Measurements from ENCODE around the gene ZMYND8. TPM values are rescaled to one million over a fixed set of nuclear protein-coding genes. Genes with fewer than 3 reads are reported as not detected.

Gene ZMYND8
- total RNA-seq, 1 experiment from 2014 or later = 29.0 TPM

DNA sequence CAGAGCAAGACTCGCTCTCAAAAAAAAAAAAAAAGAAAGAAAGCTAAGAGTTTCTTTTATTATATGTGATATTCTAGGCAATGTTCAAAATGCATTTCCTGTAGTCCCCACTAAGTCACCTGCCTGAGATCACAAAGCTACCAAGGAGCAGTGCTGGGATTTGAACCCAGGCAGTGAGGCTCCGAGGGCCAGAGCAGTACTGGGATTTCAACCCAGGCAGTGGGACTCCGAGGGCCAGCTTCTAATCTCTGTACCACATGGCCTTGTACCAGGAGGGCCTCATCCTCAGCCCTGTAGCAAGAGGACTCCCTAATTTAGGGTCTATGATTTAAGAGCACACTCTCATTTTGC, 39.7 kb downstream of the ZMYND8 start:
- H3K4me1 ChIP-seq (ENCODE audit: control insufficient read depth in 1 of 2, insufficient read depth in 2 of 2, low read length in 2 of 2) = peaks cover 76 to 81% of the 10 kb centered on the region in 2 experiments
- ChIA-PET POLR2A (interaction anchor here (1.3 to 3.6 kb wide), 7 partner anchors 11 to 185 kb away, joined by 3 to 65 read pairs (median 6); partner anchors contain the start of genes NCOA3 and ZMYND8), CTCF (interaction anchor here (1.0 to 2.4 kb wide), 3 partner anchors 67 to 304 kb away, joined by 3 to 14 read pairs (median 4); no protein-coding TSS in a partner anchor), RAD21 (ENCODE audit: low non-redundant PET in 1 of 2, low total read pairs in 2 of 2, uncharacterized antibody in 2 of 2, unreplicated experiment in 2 of 2) (interaction anchor here in 1 of 2 experiments (0.7 kb wide), 2 partner anchors 13 to 781 kb away, joined by 3 read pairs; no protein-coding TSS in a partner anchor)
- H3K9me2 ChIP-seq (ENCODE audit: insufficient read depth) = no peaks in the 10 kb centered on the region
- peaks cover 95% of the 10 kb centered on the region for H3K79me2 ChIP-seq (ENCODE audit: insufficient read depth, low read length)
- H2AFZ ChIP-seq (ENCODE audit: low read depth, low read length, poor library complexity, severe bottlenecking) = no peak overlapping the region
- H3K4me3 ChIP-seq (replicated peaks in 1 of 2; ENCODE audit: low read depth in 1 of 2, low read length in 2 of 2) = peak overlapping the region; percentile 28 to 51
- H3K9me3 ChIP-seq (ENCODE audit: control insufficient read depth in 1 of 2, insufficient read depth in 1 of 2, low read depth in 1 of 2, low read length in 2 of 2) = no peaks in the 10 kb centered on the region
- peak overlapping the region; percentile 80 for H3K9ac ChIP-seq (ENCODE audit: low read length)
- no peaks in the 10 kb centered on the region for H3K36me3 ChIP-seq (ENCODE audit: control insufficient read depth in 1 of 2, insufficient read depth in 2 of 2, low read length in 2 of 2)
- TF ChIP-seq EGR1 (IDR thresholded peaks at IDR 0.05; ENCODE audit: low read depth) (no peak), POLR2A (IDR thresholded peaks at IDR 0.05; ENCODE audit: borderline replicate concordance, extremely low read depth, insufficient read depth, insufficient read length) (no peak), EZH2 (IDR thresholded peaks at IDR 0.05) (no peak), FOSL1 (IDR thresholded peaks at IDR 0.05; ENCODE audit: low read depth) (no peak), ELF1 (IDR thresholded peaks at IDR 0.05; ENCODE audit: borderline replicate concordance, low read depth) (no peak), RAD21 (IDR thresholded peaks at IDR 0.05; ENCODE audit: low read depth) (no peak), EZH2phosphoT487 (IDR thresholded peaks at IDR 0.05; ENCODE audit: borderline replicate concordance) (no peak), JUND (IDR thresholded peaks at IDR 0.05) (no peak), POLR2AphosphoS5 (IDR thresholded peaks at IDR 0.05; ENCODE audit: low read depth, low read length) (no peak), TCF7L2 (IDR thresholded peaks at IDR 0.05; ENCODE audit: borderline replicate concordance, extremely low read depth, insufficient read depth, insufficient read length) (no peak), SRF (IDR thresholded peaks at IDR 0.05; ENCODE audit: low read depth) (no peak), YY1 (IDR thresholded peaks at IDR 0.05; ENCODE audit: extremely low read depth, insufficient replicate concordance, low read depth, low read length) (no peak), CBX3 (IDR thresholded peaks at IDR 0.05; ENCODE audit: low read depth) (no peak)
- TF ChIP-seq, protein P1, sequence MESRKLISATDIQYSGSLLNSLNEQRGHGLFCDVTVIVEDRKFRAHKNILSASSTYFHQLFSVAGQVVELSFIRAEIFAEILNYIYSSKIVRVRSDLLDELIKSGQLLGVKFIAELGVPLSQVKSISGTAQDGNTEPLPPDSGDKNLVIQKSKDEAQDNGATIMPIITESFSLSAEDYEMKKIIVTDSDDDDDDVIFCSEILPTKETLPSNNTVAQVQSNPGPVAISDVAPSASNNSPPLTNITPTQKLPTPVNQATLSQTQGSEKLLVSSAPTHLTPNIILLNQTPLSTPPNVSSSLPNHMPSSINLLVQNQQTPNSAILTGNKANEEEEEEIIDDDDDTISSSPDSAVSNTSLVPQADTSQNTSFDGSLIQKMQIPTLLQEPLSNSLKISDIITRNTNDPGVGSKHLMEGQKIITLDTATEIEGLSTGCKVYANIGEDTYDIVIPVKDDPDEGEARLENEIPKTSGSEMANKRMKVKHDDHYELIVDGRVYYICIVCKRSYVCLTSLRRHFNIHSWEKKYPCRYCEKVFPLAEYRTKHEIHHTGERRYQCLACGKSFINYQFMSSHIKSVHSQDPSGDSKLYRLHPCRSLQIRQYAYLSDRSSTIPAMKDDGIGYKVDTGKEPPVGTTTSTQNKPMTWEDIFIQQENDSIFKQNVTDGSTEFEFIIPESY (IDR thresholded peaks at IDR 0.05; ENCODE audit: extremely low read depth, insufficient replicate concordance, low read length) = no peak
- TF ChIP-seq, protein P2, sequence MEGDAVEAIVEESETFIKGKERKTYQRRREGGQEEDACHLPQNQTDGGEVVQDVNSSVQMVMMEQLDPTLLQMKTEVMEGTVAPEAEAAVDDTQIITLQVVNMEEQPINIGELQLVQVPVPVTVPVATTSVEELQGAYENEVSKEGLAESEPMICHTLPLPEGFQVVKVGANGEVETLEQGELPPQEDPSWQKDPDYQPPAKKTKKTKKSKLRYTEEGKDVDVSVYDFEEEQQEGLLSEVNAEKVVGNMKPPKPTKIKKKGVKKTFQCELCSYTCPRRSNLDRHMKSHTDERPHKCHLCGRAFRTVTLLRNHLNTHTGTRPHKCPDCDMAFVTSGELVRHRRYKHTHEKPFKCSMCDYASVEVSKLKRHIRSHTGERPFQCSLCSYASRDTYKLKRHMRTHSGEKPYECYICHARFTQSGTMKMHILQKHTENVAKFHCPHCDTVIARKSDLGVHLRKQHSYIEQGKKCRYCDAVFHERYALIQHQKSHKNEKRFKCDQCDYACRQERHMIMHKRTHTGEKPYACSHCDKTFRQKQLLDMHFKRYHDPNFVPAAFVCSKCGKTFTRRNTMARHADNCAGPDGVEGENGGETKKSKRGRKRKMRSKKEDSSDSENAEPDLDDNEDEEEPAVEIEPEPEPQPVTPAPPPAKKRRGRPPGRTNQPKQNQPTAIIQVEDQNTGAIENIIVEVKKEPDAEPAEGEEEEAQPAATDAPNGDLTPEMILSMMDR (IDR thresholded peaks at IDR 0.05 in 2 of 3, conservative IDR thresholded peaks at IDR 0.05 in 1 of 3; ENCODE audit: borderline replicate concordance in 1 of 3, insufficient read depth in 1 of 3, low read depth in 2 of 3, low read length in 2 of 3) = no peak
- TF ChIP-seq, protein P3, sequence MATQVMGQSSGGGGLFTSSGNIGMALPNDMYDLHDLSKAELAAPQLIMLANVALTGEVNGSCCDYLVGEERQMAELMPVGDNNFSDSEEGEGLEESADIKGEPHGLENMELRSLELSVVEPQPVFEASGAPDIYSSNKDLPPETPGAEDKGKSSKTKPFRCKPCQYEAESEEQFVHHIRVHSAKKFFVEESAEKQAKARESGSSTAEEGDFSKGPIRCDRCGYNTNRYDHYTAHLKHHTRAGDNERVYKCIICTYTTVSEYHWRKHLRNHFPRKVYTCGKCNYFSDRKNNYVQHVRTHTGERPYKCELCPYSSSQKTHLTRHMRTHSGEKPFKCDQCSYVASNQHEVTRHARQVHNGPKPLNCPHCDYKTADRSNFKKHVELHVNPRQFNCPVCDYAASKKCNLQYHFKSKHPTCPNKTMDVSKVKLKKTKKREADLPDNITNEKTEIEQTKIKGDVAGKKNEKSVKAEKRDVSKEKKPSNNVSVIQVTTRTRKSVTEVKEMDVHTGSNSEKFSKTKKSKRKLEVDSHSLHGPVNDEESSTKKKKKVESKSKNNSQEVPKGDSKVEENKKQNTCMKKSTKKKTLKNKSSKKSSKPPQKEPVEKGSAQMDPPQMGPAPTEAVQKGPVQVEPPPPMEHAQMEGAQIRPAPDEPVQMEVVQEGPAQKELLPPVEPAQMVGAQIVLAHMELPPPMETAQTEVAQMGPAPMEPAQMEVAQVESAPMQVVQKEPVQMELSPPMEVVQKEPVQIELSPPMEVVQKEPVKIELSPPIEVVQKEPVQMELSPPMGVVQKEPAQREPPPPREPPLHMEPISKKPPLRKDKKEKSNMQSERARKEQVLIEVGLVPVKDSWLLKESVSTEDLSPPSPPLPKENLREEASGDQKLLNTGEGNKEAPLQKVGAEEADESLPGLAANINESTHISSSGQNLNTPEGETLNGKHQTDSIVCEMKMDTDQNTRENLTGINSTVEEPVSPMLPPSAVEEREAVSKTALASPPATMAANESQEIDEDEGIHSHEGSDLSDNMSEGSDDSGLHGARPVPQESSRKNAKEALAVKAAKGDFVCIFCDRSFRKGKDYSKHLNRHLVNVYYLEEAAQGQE (IDR thresholded peaks at IDR 0.05; ENCODE audit: low read depth) = no peak
- TF ChIP-seq, protein P4, sequence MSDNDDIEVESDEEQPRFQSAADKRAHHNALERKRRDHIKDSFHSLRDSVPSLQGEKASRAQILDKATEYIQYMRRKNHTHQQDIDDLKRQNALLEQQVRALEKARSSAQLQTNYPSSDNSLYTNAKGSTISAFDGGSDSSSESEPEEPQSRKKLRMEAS (IDR thresholded peaks at IDR 0.05) = no peak
- no peaks in the 10 kb centered on the region for H4K20me1 ChIP-seq (ENCODE audit: insufficient read depth)
- no TSS peak for BruUV-seq (replicated peaks)
- no peaks in the 10 kb centered on the region for H3K27me3 ChIP-seq (ENCODE audit: insufficient read depth, low read length)
- peak overlapping the region; percentile 88 for H3K4me2 ChIP-seq (ENCODE audit: low read length)
- peak; percentile 4 for ATAC-seq
- H3K27ac ChIP-seq (ENCODE audit: low read depth, low read length) = peak overlapping the region; percentile 92
- no peak for DNase-seq (ENCODE audit: low read depth, low spot score)
- intact Hi-C loops (cut with micrococcal nuclease) = loop anchor here (5.0 kb wide), 3 partner anchors 44 to 114 kb away; no protein-coding TSS in a partner anchor

Measured in HCT116 (cell line).